ENCODE data around the gene ORC2.
A peak's percentile ranks its signal among the peaks of the same experiment; 100 is the strongest.
"Not testable (repeated sequence)": the region's sequence is repeated elsewhere in the genome, so short reads cannot be mapped to it uniquely, and the experiment has no call there.

Gene ORC2

DNA sequence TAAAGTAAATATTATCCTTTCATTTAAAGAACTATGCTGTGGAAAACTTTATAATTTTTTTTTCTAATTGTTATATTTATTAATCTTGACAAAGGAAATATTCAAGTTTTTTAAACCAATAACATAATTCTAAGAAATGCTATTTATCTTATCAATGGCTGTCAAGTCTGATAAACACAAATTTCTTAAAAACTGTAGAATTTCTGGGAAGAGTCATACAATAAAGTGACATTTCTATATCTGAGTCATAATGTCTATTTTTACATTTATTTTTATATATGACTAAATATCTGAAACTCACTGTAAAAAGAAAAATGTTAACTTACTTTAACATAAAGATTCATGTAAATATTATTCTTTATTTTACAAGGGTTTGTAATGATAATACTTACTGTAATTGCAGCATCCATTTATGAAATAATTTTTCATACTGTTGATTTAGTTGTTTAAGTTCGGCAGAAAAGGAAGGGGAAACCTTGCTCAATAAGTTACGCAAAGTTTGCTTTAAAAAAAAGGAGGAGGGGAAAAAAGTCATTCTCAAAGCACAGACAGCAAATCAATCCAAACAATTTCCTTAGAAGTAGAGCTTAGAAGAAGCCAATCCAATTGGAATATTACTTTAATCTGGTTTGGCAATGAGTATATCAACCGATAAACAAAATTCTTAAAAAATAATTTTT, 32.4 kb downstream of the ORC2 start:
- DNase-seq, result no peak

DNA sequence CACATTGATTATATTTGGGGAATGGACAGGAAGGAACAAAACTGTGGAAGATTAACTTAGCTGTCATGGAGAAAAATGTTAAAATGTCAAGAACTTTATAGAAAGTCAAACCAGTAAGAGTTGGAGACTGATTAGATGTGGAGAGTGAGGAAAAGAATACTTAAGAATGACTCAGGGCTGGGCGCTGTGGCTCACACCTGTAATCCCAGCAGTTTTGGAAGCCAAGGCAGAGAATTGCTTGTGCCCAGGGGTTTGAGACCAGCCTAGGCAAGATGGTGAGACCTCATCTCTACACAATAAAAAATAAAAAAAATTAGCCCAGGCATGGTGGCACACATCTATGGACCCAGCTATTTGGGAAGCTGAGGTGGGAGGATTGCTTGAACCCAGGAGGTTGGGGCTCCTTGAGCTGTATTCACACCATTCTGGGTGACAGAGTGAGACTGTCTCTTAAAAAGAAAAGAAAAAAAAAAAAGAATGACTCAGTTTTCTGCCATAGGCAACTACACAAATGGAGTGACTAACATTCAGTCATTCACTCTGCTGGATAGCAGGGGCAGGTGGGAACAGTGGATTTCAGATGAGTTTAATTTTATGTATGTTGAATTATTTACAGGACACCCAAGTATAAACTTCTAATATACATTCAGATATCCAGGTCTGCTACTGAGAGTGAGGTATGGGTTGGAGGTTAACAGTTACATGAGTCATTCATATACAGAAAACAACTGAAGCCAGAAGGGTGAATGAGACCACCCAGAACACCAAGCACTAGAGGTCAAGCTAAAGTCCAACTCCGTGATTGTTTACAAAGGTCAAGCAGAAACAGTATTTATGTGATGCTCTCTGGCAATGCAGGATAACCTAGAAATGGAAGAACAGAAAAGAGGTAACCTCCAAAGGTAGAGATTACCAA, 33.9 kb downstream of the ORC2 start:
- DNase-seq, result no peak

DNA sequence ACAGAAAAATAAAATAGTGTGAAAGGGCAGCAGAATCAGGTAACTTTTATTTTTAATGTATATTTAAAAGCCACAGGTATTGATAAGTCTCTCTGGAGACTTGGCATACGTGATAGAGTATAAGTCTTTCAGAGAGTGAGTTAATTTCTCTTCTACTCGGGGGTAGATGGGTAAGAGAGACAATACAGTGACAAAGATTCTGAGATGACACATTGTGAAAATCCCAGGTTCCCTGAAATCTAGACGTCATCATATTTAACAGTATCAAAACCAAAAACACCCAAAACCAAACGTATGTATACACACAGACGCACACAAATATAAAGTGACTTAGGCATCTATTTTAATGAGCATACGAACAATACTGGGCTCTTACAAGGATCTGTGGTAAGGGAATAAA, 41.0 kb downstream of the ORC2 start:
- no peak for DNase-seq

DNA sequence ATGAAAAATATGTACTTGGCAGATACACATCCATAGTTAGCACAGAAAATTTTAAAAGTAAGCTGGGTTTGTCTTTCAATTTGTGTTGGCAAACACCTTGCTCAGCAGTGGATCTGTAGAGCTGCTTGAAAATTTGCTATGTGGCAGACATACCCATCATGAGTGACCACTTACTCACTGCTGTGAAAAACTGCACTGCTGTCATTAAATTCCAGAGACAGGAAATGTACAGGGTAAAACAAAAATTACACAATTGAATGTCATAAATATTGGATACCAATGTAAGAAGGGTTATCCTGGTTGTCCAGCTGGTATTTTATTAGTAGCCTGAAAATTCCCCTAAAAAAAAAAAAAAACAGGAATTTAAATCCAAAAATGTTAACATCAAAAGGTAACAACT, 49.8 kb downstream of the ORC2 start:
- DNase-seq, result no peak

DNA sequence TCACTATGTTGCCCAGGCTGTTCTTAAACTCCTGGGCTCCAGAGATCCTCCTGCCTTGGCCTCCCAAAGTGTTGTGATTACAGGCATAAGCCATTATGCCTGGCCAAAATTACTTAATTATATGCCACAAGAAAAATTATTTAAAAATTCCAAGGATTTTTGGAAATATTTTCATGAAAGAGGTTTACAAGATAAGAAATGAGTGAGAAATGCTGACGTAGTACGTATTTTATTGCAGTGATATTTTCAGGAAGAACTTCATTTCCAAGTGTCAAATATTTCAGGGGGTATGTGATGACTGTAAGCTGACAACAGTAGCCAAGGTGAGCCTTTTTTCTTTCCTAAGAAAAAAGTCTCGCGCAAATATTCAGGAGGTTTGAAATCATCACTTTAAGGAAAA, 53.5 kb downstream of the ORC2 start:
- DNase-seq, result no peak

DNA sequence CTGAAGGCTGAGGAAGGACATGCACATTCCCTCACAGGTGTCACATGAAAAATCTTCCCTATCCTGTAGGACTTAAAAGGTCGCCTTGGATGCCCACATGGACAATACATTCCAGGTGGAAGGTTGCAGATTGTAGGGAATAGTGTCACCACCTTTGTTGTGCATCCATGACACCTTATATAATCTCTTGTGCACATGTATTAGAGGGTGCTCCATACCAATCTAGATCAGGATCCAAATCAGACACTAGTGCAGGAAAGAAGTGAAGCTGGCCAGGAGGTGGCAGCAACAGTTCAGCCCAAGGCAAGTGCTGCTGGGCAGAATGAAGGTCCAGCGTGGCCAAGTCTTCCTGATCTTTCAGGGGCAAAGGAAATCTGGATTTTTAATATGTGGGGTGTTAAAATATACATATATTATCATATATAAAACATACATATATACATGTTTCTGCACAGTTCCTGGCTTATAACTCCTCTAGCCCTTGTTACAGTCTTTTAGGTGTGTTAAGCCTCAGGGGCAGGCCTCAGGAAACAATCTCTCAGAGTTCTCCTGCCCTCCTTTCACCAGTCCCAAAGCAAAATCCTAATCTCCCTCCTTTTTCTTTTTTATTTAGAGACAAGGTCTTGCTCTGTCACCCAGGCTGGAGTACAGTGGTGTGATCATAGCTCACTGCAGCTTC, 57.7 kb downstream of the ORC2 start:
- DNase-seq, result peak; percentile 43

DNA sequence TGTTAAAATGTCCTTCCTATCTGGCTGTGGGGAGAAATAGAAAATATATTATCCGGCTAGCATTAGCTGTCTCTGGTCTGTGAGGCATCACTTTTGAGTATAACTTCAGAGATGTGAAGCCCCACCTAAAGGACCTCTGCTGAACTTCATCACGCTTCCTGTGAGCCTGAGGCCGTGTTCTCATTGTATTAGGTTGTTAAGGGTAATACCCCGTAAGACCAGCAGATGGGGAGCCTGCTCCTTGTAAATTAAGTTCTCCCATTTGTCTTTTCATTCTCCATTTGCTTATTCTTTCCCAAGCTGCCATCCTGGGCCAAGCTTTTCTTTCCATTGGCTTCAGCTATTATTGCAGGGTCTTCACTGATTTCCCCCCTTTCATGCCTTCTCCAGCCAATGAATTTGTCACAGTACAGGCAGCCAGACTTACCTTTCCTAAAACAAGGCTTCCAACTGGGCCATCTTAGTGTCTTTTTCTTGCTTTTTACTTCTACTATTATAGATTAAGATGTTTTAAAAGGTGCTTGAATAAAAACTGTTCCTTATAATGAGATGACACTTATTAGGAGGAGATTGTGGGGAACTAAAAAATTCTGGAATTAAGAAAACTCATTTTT, 61.9 kb downstream of the ORC2 start:
- DNase-seq, result peak; percentile 86

DNA sequence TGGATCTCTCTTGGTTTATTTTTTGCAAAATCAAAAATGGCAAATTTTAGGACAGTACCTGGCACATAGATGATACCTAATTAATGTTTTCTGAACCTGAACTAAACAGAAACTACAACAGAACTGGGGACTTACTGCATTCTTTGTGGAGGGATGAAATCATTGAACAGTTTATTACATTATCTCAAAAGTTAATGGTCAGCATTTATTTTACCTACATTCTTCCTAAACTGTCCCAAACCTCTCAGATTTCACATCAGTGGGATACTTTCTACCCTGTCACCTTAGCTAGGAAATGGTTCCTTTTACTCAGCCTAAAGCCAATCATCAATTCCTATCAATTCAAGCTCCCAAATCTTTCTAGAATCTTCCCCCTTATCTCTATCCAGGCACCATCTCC, 64.0 kb downstream of the ORC2 start:
- no peak for DNase-seq

DNA sequence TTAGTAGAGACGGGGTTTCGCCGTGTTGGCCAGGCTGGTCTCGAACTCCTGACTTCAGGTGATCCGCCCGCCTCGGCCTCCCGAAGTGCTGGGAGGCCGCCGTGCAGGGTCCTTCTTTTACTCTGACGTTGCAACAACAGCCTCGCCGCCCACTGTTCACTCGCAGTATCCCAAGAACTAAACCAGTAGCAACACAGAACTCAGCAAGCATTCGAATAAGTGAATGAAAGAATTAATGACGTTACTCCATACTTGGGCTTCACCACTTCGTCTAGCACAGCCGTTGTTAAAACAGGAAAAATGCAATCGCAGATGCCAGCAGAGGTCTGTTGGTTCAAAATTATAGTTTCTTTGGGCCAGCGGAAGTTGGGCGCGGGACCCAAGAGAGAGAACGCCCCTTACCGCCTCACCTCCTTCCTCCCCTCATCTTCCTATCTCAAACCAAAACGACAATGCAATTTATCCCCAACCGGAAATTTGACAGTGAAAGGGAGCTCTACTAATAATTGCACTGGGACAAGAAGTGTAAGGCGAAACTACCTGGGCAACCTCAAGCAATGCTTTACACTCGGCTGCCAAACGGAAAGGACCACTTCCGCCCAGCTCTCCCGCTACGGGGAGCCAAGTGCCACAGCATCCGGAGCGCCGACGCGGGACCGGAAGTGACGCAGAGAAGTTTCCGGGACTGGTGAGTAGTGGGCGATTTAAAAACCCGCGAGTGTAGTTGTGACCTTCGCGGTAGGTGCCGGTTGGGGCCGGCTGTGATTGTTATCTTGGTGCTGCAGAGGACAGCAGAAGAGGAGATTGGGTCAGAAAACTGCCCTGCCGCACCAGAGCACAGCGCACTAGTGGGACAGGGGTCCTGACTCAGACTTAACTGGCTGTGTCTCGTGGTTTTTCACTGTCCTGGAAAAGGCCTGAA, 74.5 kb downstream of the ORC2 start, which contains the start of the genes NIF3L1 and PPIL3:
NIF3L1 (plus strand) TSS at position 668 of the 922 bp plus-strand sequence. CDS start 2,573 bp downstream, outside the sequence.
PPIL3 (minus strand) TSS at position 374 of the 922 bp plus-strand sequence. CDS start 1,462 bp downstream, outside the sequence.
- peak; percentile 97 for DNase-seq

DNA sequence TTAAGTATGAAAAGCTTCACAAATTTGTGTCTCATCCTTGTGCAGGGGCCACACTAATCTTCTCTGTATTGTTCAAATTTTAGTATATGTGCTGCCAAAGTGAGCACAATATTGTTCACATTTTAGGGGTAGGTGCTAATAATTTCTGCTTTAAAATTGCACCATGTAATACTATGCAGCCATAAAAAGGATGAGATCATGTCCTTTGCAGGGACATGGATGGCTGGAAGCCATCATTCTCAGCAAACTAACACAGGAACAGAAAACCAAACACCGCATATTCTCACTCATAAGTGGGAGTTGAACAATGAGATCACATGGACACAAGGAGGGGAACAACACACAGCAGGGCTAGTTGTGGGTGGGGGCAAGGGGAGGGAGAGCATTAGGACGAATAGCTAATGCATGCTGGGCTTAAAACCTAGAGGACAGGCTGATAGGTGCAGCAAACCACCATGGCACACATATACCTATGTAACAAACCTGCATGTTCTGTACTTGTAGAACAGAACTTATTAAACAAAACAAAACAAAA, 81.7 kb downstream of the ORC2 start:
- not testable (repeated sequence) for DNase-seq

DNA sequence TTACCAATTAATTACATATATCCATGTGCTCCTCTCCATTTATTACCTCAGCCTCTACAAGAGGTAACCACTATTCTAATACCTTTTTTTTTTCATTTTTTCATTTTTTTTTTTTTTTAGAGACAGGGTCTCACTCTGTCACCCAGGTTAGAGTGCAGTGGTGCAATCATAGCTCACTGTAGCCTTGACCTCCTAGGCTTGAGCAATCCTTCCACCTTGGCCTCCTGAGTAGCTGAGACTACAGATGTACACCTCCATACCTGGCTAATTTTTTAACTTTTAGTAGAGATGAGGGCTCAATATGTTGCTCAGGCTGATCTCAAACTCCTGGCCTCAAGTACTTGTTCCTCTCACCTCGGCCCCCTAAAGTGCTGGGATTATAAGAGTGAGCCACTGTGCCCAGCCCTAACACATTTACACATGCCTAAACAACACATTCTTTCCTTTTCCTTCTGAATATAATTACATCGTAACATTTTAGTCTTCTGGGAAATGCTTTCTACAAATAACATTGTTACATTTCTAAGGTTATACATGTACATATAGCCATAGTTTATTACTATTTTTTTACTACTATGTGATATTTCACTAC, 85.1 kb downstream of the ORC2 start:
- no peak for DNase-seq

DNA sequence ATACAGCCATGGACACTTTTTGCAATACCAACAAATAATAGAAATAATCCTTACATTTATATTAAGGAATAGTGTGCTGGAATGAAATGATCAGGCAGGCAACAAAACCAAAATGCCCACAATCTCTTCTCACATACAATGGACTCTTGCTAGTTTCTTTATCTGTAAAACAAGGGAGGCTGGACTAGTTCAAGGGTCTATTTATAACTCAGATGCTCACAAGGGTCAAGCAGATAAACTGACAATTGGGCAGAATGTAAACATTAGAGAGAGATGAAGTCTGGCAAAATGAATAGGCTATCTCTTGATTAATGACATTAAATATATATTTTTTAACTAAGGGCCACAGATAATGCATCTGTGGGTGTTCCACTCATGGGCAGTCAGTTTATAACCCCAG, 86.0 kb downstream of the ORC2 start:
- no peak for DNase-seq

DNA sequence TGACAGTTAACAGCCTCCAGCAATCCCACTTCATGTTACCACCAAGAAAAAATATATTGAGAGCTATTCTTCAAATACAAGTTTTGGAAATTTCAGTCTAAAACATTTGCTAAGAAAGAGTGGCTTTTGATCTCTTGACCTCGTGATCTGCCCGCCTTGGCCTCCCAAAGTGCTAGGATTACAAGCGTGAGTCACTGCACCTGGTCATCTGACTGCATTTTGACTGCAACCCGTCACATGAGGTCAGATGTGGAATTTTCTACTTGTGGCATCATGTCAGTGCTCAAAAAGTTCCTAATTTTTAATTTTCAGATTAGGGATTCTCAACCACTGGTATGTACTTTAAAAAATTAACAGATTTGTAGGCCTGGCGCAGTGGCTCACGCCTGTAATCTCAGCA, 89.9 kb downstream of the ORC2 start:
- DNase-seq, result no peak

DNA sequence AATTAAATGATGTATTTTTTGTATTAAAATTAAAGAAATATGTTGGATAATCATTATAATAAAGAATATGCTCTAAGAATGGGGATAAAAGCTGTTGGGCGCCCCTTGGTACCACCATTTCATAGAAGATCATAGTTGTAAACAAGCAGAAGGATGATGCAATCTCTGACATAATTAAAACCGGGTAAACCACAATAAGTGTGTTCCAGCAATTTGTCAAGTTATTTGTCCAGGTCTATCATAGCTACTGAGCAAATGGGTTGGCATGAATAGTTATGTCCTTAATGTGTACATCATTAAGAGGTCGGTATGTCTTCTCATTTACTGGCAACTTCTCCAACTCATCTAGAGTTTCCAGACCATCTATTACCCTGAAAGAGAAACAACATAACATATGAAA, 92.3 kb downstream of the ORC2 start:
- no peak for DNase-seq

DNA sequence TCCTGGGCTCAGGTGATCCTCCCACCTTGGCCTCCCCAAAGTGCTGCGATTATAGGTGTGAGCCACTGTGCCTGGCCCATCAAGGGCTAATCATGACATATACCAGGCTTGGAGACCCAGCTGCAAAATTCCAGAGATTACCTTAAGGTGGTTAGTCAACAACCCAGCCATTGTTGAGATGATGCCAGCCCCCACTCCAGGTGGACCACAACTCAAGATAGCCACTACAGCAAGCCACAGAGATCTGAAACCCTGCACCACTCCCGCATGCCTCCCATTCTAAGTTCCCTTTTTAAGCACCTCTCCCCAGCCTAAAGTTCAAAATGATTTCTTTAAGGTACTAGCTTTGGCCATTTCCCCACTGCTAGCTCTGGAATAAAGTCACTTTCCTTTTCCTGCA, 94.4 kb downstream of the ORC2 start:
- no peak for DNase-seq

DNA sequence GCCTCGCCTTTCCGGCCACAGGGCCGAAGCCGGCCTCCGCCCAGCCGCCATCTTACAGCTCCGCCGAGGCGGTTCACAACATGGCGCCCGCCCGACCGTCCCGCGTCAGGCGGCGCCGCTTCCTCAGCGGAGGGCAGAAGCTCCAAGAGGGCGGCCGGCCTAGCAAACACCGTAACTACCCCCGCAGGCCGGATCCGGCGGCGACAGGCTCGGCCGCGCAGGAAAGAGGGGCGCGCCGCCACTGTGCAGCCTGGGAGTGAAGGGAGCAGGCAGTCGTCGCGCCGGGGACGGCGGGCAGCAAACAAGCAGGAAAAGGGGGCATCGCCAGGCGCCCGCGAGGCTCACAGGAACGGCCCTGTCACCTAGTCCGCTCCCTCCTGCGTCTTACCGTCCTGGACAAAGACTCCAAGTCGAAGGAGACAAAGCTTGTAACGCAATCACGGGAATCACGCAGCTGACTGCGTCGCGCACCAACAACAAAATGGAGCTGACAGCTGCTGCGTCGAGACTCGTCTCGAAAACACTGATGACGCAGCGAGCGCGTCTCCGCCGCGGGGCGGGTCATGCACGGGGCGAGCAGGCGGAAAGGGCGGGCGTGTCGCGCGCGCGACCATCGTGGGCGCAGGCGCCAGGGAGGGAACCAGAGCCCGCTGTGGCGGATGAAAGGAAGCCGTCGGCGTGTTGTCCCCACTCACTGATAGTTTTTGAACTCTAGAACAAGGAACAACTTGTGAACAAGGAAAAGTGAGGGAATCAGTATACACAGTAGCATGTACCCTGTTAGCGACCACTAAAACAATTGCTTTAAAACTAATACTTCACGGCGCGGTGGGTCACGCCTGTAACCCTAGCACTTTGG, 99.1 kb downstream of the ORC2 start, which contains the start of gene CLK1:
CLK1 (minus strand) TSS at position 483 of the 859 bp plus-strand sequence. CDS start 2,796 bp downstream, outside the sequence.
- DNase-seq, result peak; percentile 95

DNA sequence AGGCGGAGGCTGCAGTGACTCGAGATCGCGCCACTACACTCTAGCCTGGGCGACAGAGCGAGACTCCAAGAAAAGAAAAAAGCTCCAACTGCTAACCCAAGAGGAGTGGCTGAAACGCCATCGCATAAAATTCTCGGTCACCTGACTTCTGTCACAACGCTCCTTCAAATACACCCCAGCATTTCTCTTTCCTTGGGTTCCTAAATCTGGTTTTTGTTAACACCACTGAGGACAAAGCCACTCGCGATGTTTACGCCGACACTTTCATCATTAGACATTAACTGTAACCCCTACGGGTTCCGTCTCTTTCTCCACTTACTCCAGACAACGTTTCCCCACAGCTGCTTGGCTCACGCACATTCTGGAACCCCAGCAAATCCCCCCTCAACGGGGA, 99.7 kb downstream of the ORC2 start:
- no peak for DNase-seq

DNA sequence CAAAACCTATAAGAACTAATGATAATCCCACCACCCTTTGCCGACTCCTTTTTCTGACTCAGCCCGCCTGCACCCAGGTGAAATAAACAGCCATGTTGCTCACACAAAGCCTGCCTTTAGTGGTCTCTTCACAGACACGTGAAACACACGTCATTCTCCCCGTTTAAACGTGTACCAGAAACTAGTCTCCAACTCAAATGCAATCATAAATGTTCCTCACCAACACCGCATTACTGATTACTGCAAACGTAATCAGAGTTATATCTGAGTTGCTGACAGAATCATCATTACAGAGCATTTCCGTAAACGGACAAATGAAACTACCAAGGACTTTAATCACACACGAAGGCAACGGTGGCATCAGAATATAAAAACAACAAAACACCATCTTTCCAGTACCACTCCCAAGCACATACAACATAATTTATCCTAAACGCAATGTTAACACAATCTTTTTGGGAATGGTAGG, 100.9 kb downstream of the ORC2 start:
- peak; percentile 74 for DNase-seq

DNA sequence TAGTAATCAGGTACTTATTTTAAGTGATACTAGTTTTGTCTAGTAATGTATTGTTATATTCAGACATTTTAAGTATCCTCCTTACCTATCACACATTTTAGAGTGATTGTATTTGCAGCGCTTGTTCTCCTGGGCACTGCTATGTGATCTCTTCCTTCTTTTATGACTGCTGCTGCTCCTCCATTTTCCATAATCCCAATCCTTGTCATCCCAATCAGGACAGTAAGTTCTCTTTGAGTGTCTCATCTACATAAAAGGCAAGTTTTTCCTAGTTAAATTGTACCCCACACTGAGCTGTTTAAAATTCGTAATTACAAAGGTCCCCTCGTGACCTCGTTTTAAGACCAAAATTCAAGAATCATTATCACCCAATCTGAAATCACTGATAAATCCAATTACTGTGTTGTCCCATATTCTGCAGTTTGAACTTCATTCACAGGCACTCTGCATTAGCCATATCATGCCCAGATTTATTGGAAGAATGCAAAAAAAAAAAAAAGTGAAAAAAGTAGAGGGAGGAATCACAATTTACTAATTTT, 101.8 kb downstream of the ORC2 start:
- DNase-seq, result no peak
